Prostate gland (tissue), 2 donors: ENCODE data around the gene FOLR1.
"Not testable (repeated sequence)": the region's sequence is repeated elsewhere in the genome, so short reads cannot be mapped to it uniquely, and the experiment has no call there.

Experiments used
- POLR2A ChIP-seq: fragments of 450-650 bp; IDR thresholded peaks from one replicate; pipeline ENCODE4 v1.6.1; 2016; ENCODE audit warnings: antibody characterized with exemption, mild to moderate bottlenecking
- POLR2AphosphoS5 ChIP-seq: sonication (generic); formaldehyde crosslinking; IDR thresholded peaks from one replicate; pipeline ENCODE4 v1.6.1; 2017; ENCODE audit warnings: antibody characterized with exemption
- TF ChIP-seq, protein P1 (sequence below), 4 experiments: fragments of 200-600 bp in 2 of 4; fragments of 450-650 bp in 2 of 4; sonication (generic) in 2 of 4; IDR thresholded peaks; 1 replicate in 3 of 4; 2 replicates in 1 of 4; pipeline ENCODE4 v1.5.1; 2016 to 2019; ENCODE audit warnings: antibody characterized with exemption in 4 of 4, mild to moderate bottlenecking in 2 of 4, moderate library complexity in 2 of 4

DNA sequence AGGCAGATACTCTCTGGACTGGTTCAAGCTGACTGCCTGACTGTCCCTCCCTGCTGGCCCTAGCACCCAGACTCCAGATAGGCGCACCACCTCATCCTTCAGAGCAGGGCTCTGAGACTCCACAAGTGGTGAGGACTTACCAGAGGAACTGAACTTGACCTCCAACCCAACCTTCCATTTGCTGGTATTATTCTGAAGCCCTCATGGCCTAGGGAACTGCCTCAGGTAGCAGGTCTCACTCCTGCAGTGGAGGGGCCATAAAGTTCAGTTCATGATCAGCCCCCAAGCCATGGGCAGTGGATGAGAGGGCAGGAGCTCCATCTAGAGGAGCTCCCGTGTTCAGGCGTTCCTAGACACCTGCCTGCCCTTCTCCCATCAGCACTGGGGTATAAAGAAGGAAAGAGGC, 10.4 kb upstream of the FOLR1 start:
- TF ChIP-seq, protein P1, sequence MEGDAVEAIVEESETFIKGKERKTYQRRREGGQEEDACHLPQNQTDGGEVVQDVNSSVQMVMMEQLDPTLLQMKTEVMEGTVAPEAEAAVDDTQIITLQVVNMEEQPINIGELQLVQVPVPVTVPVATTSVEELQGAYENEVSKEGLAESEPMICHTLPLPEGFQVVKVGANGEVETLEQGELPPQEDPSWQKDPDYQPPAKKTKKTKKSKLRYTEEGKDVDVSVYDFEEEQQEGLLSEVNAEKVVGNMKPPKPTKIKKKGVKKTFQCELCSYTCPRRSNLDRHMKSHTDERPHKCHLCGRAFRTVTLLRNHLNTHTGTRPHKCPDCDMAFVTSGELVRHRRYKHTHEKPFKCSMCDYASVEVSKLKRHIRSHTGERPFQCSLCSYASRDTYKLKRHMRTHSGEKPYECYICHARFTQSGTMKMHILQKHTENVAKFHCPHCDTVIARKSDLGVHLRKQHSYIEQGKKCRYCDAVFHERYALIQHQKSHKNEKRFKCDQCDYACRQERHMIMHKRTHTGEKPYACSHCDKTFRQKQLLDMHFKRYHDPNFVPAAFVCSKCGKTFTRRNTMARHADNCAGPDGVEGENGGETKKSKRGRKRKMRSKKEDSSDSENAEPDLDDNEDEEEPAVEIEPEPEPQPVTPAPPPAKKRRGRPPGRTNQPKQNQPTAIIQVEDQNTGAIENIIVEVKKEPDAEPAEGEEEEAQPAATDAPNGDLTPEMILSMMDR (IDR thresholded peaks at IDR 0.05), result peak in 2 of 4 experiments; percentile 40 to 48
- not testable (repeated sequence) for TF ChIP-seq POLR2A, POLR2AphosphoS5
